Fibroblast of lung (primary cell): Measurements from ENCODE around the gene TMEM179. TPM values are rescaled to one million over a fixed set of nuclear protein-coding genes. Genes with fewer than 3 reads are reported as not detected.

ENCODE experiments used
- DNase-seq, 2 donors: peaks; one replicate each; pipeline versions ENCODE4 v3.0.0 to v3.0.0-alpha.2; 2010; ENCODE audit warnings: low read depth in 2 of 2
- H2AFZ ChIP-seq: 2 replicates; pipeline ENCODE4 v1.5.1; 2012; ENCODE audit warnings: low read length, control low read depth, inconsistent platforms
- H3K27ac ChIP-seq: 2 replicates; pipeline ENCODE4 v1.5.1; 2011; ENCODE audit warnings: low read length, control low read depth; ENCODE audit not compliant: insufficient read depth
- H3K27me3 ChIP-seq: 2 replicates; pipeline ENCODE4 v1.5.1; 2011; ENCODE audit warnings: mild to moderate bottlenecking, low read length; ENCODE audit not compliant: control insufficient read depth, insufficient read depth
- H3K36me3 ChIP-seq: 2 replicates; pipeline ENCODE4 v1.5.1; 2011; ENCODE audit warnings: low read length; ENCODE audit not compliant: control insufficient read depth, insufficient read depth
- H3K4me1 ChIP-seq: 2 replicates; pipeline ENCODE4 v1.5.1; 2011; ENCODE audit warnings: low read length; ENCODE audit not compliant: control insufficient read depth, insufficient read depth; ENCODE audit errors: extremely low read depth
- H3K4me2 ChIP-seq: 2 replicates; pipeline ENCODE4 v1.5.1; 2011; ENCODE audit warnings: low read length, control low read depth; ENCODE audit not compliant: insufficient read depth; ENCODE audit errors: extremely low read depth
- H3K4me3 ChIP-seq, 4 experiments: fragments of 200-600 bp in 1 of 4; sonication (generic) in 1 of 4; replicated peaks in 1 of 4; 2 replicates each; pipeline ENCODE4 v1.5.1; 2011 to 2016; ENCODE audit warnings: low read length in 4 of 4, low read depth in 3 of 4, mild to moderate bottlenecking in 3 of 4, control low read depth in 2 of 4, inconsistent platforms in 1 of 4, mixed read lengths in 1 of 4; ENCODE audit not compliant: insufficient read depth in 1 of 4; ENCODE audit errors: control extremely low read depth in 1 of 4
- H3K79me2 ChIP-seq: 2 replicates; pipeline ENCODE4 v1.5.1; 2012; ENCODE audit warnings: mild to moderate bottlenecking, low read length, inconsistent platforms; ENCODE audit not compliant: control insufficient read depth, insufficient read depth
- H3K9ac ChIP-seq: 2 replicates; pipeline ENCODE4 v1.5.1; 2011; ENCODE audit warnings: mild to moderate bottlenecking, low read length, control low read depth; ENCODE audit not compliant: insufficient read depth
- H3K9me3 ChIP-seq: 2 replicates; pipeline ENCODE4 v1.5.1; 2012; ENCODE audit warnings: low read depth, low read length; ENCODE audit not compliant: control insufficient read depth, insufficient read depth
- H4K20me1 ChIP-seq: 2 replicates; pipeline ENCODE4 v1.5.1; 2011; ENCODE audit warnings: low read length; ENCODE audit not compliant: control insufficient read depth, insufficient read depth; ENCODE audit errors: extremely low read depth
- EZH2 ChIP-seq: IDR thresholded peaks from 2 replicates; pipeline ENCODE4 v1.5.1; 2012; ENCODE audit warnings: low read length, control low read depth, mild to moderate bottlenecking; ENCODE audit errors: missing control alignments
- polyA plus RNA-seq, 2 donors: library from polyadenylated mRNA; depleted of rRNA in 1 of 2; stranded (reverse) in 1 of 2; unstranded in 1 of 2; fragments of >200 nt; gene quantifications; 2 replicates each; pipeline ENCODE4 v1.2.1, GENCODE V29; 2011 to 2012; ENCODE audit warnings: missing spikeins in 1 of 2
- total RNA-seq: library from RNA; depleted of rRNA; stranded (reverse); fragments of >200 nt; gene quantifications from 2 replicates; pipeline ENCODE4 v1.2.1, GENCODE V29; 2014
- TF ChIP-seq, protein P1 (sequence below), 2 donors: IDR thresholded peaks in 1 of 2; conservative IDR thresholded peaks in 1 of 2; 1 replicate in 1 of 2; 2 replicates in 1 of 2; pipeline ENCODE4 v1.5.1; 2011 to 2012; ENCODE audit warnings: low read length in 2 of 2, control low read depth in 1 of 2, inconsistent platforms in 1 of 2, low read depth in 1 of 2, mild to moderate bottlenecking in 1 of 2

TMEM179 gene
- total and polyA plus RNA-seq, 2 donors (not counting 1 experiment from before 2014, with no cell fraction given): under 0.01 to 0.03 TPM

DNA sequence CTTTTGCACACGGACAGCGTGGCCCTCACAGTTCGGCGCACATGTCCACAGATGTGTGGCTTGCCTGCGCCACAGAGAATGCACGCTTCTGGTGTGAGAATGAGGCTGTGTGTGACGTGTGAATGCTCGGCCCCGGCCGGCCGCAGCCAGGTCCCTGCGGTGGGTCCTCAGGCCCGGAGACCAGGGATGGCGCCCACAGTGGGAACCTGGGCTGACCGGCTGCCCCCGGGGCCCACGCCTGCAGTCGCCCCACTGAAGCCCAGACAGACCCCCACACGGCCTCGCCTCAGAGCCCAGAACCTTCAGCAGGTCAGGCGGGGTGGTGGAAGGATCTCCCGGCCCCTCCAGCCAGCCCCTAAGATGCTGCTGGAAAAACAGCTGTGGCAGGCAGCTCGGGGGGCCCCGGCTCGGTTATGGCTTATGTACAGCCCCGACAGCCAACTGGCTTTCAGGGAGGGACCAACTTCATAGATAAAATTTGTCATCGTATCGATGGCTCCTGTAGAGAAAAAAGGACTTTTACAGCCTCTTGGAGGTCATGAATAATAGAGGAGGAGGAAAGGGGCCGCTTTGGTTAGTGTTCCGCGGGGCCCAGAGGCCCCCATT is 29.5 kb downstream of the TMEM179 start:
- Histone ChIP-seq H3K4me1 (no peaks in the 10 kb centered on the region), H3K27me3 (no peaks in the 10 kb centered on the region), H3K9ac (no peak overlapping the region), H3K4me2 (no peak overlapping the region), H3K79me2 (no peaks in the 10 kb centered on the region), H3K36me3 (no peaks in the 10 kb centered on the region), H3K27ac (no peak overlapping the region), H4K20me1 (no peaks in the 10 kb centered on the region), H3K9me3 (no peaks in the 10 kb centered on the region), H3K4me3 (no peak overlapping the region), H2AFZ (no peak overlapping the region)
- no peak for TF ChIP-seq EZH2
- TF ChIP-seq, protein P1, sequence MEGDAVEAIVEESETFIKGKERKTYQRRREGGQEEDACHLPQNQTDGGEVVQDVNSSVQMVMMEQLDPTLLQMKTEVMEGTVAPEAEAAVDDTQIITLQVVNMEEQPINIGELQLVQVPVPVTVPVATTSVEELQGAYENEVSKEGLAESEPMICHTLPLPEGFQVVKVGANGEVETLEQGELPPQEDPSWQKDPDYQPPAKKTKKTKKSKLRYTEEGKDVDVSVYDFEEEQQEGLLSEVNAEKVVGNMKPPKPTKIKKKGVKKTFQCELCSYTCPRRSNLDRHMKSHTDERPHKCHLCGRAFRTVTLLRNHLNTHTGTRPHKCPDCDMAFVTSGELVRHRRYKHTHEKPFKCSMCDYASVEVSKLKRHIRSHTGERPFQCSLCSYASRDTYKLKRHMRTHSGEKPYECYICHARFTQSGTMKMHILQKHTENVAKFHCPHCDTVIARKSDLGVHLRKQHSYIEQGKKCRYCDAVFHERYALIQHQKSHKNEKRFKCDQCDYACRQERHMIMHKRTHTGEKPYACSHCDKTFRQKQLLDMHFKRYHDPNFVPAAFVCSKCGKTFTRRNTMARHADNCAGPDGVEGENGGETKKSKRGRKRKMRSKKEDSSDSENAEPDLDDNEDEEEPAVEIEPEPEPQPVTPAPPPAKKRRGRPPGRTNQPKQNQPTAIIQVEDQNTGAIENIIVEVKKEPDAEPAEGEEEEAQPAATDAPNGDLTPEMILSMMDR (conservative IDR thresholded peaks at IDR 0.05 in 1 of 2, IDR thresholded peaks at IDR 0.05 in 1 of 2; ENCODE audit: low read depth in 1 of 2, low read length in 2 of 2): no peak
- no peak for DNase-seq

DNA sequence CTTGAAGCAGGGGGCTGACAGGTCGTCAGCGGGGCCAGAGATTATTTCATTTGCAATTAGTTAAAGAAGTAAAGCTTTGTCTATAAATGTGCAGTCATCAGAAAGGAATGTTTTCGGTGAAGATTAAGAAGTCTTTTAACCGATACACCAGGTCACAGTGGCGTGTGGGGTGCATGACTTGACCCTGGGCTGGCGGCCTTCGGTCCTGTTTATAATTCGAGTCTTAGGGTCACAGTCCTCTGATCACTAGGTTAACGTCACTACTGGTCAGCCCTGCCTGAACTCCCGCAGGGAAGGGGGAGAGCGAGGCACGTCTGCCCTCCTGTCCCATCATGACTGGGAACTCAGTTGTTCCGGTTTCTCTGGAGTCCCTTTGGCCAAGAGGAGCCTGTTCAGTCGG is 30.0 kb downstream of the TMEM179 start:
- Histone ChIP-seq H3K27me3 (no peaks in the 10 kb centered on the region), H3K36me3 (no peaks in the 10 kb centered on the region), H2AFZ (no peak overlapping the region), H3K9me3 (no peaks in the 10 kb centered on the region), H3K4me2 (no peak overlapping the region), H3K27ac (no peak overlapping the region), H3K9ac (no peak overlapping the region), H3K4me1 (no peaks in the 10 kb centered on the region), H4K20me1 (no peaks in the 10 kb centered on the region), H3K4me3 (no peak overlapping the region), H3K79me2 (no peaks in the 10 kb centered on the region)
- no peak for DNase-seq
- TF ChIP-seq EZH2: no peak

DNA sequence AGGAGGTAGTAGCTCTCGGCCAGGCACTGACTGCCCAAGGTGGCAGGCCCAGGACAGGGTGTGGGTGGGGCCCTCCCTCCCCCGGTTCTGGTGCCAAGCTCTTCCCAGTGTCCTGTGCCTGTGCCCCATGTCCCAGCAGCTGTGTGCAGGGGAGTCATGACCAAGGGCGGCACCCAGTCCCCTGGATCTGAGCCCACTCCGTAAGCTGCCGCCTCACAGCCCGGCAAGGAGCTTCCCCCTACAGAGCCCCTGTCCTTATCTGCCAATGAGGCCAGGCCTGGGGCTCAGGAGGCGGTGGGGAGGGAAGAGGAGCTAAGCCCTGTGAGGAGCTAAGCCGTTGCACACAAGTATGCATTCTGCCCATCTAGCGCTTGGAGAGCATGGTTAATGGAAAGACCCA is 30.6 kb downstream of the TMEM179 start:
- H3K27me3 ChIP-seq: no peaks in the 10 kb centered on the region
- DNase-seq: no peak
- no peaks in the 10 kb centered on the region for H3K4me1 ChIP-seq
- H3K4me2 ChIP-seq: no peak overlapping the region
- no peaks in the 10 kb centered on the region for H3K36me3 ChIP-seq
- H2AFZ ChIP-seq: no peak overlapping the region
- no peaks in the 10 kb centered on the region for H4K20me1 ChIP-seq
- H3K79me2 ChIP-seq: no peaks in the 10 kb centered on the region
- H3K27ac ChIP-seq: no peak overlapping the region
- no peak overlapping the region for H3K4me3 ChIP-seq
- TF ChIP-seq, protein P1 (conservative IDR thresholded peaks at IDR 0.05 in 1 of 2, IDR thresholded peaks at IDR 0.05 in 1 of 2; ENCODE audit: low read depth in 1 of 2, low read length in 2 of 2): no peak
- TF ChIP-seq EZH2: no peak
- no peak overlapping the region for H3K9ac ChIP-seq
- no peaks in the 10 kb centered on the region for H3K9me3 ChIP-seq
